ENCODE results near the gene SLC25A22. TPM values are rescaled to one million over a fixed set of nuclear protein-coding genes. Genes with fewer than 3 reads are reported as not detected.

The SLC25A22 gene
- total and polyA plus RNA-seq, 12 donors, result 2.2 to 11.1 (median 4.0) TPM

GRCh38 chr11:810040-810567 is 12.0 kb upstream of the SLC25A22 start:
- ATAC-seq (peak in 1 of 8 donors; percentile 1), DNase-seq (no peak)
- peak in 1 of 9 donors; percentile 15 for TF ChIP-seq CTCF (IDR thresholded peaks at IDR 0.05)
- Histone ChIP-seq H3K27ac (peak overlapping the region; percentile 92 to 99 (median 96)), H3K27me3 (no peaks in the 10 kb centered on the region), H3K9me3 (no peaks in the 10 kb centered on the region), H3K36me3 (peaks cover 0 to 39% (median 23%) of the 10 kb centered on the region in 9 donors), H3K4me1 (peaks cover 4 to 43% (median 31%) of the 10 kb centered on the region in 9 donors), H3K4me3 (peak overlapping the region; percentile 47 to 99 (median 92))
- 0% methylated on average over 55 of the region's 55 CpGs for WGBS, 2 donors
- intact Hi-C loops (cut with DNase I), result no loop called here

GRCh38 chr11:809287-810039 is 11.4 kb upstream of the SLC25A22 start, which contains the start of gene RPLP2:
Gene RPLP2 (plus strand): TSS chr11:809967. CDS start chr11:810235, 268 bp downstream.
- Histone ChIP-seq H3K27ac (peak within 1 kb of the TSS; percentile 92 to 99 (median 96)), H3K4me3 (peak within 1 kb of the TSS; percentile 47 to 99 (median 92)), H3K9me3 (no peaks in the 10 kb centered on the region), H3K36me3 (peaks cover 0 to 35% (median 23%) of the 10 kb centered on the region in 9 donors), H3K27me3 (no peaks in the 10 kb centered on the region), H3K4me1 (peaks cover 8 to 49% (median 36%) of the 10 kb centered on the region in 9 donors)
- intact Hi-C loops (cut with DNase I), result loop anchor here in 4 of 10 donors (2.0 to 5.0 kb wide), 2 partner anchors 33 kb away; partner anchors contain the start of genes POLR2L (in 4 of the 4) and TSPAN4 (in 4 of the 4)
- TF ChIP-seq CTCF (IDR thresholded peaks at IDR 0.05), result no peak
- WGBS, 2 donors, result 0 to 1% methylated on average over 78 to 81 of the region's 81 CpGs
- DNase-seq (peak; percentile 98 to 99), ATAC-seq (peak; percentile 88 to 96 (median 94))

GRCh38 chr11:808427-809286 is 10.6 kb upstream of the SLC25A22 start:
- Histone ChIP-seq H3K27ac (peak overlapping the region; percentile 92 to 99 (median 96)), H3K36me3 (peaks cover 0 to 29% (median 23%) of the 10 kb centered on the region in 9 donors), H3K4me1 (peaks cover 14 to 57% (median 44%) of the 10 kb centered on the region in 9 donors), H3K9me3 (no peaks in the 10 kb centered on the region), H3K4me3 (peak overlapping the region; percentile 47 to 99 (median 92)), H3K27me3 (no peaks in the 10 kb centered on the region)
- TF ChIP-seq CTCF (IDR thresholded peaks at IDR 0.05), result no peak
- DNase-seq (no peak), ATAC-seq (peak in 1 of 8 donors; percentile 72)
- intact Hi-C loops (cut with DNase I), result loop anchor here in 4 of 10 donors (2.0 to 5.0 kb wide), 2 partner anchors 34 kb away; partner anchors contain the start of genes POLR2L (in 4 of the 4) and TSPAN4 (in 4 of the 4)
- WGBS, 2 donors, result 30 to 32% methylated on average over 36 of the region's 36 CpGs

GRCh38 chr11:804599-804964 is 6.5 kb upstream of the SLC25A22 start:
- Histone ChIP-seq H3K4me1 (peaks cover 10 to 43% (median 30%) of the 10 kb centered on the region in 9 donors), H3K9me3 (no peaks in the 10 kb centered on the region), H3K27me3 (no peaks in the 10 kb centered on the region), H3K4me3 (peak overlapping the region; percentile 36 to 85 (median 64)), H3K27ac (peak overlapping the region; percentile 85 to 98 (median 94)), H3K36me3 (peaks cover 0 to 35% (median 5%) of the 10 kb centered on the region in 9 donors)
- TF ChIP-seq CTCF (IDR thresholded peaks at IDR 0.05), result no peak
- 5 to 7% methylated on average over 15 to 18 of the region's 18 CpGs for WGBS, 2 donors
- DNase-seq (no peak), ATAC-seq (no peak)
- intact Hi-C loops (cut with DNase I), result no loop called here
